ENCODE measurements around the gene TBC1D22B.

TBC1D22B gene

DNA sequence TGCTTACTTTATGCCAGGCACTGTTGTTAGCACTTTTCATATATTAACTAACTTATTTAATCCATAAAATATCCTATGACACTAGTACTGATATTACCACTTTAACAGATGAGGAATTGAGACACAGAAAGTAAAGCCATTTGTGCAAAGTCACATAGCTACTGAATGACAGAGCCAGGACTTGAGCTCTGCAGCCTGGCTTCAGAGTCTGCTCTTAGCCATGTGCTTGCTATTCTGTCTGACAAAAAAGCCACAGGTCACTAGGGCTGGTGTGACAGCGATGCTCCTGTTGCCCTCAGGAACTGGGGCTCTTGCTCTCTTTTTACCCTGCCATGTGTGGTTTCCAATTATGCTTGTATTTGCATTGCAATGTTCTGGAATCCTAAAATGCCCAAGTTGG, 51.5 kb downstream of the TBC1D22B start:
- TF ChIP-seq, protein P1, sequence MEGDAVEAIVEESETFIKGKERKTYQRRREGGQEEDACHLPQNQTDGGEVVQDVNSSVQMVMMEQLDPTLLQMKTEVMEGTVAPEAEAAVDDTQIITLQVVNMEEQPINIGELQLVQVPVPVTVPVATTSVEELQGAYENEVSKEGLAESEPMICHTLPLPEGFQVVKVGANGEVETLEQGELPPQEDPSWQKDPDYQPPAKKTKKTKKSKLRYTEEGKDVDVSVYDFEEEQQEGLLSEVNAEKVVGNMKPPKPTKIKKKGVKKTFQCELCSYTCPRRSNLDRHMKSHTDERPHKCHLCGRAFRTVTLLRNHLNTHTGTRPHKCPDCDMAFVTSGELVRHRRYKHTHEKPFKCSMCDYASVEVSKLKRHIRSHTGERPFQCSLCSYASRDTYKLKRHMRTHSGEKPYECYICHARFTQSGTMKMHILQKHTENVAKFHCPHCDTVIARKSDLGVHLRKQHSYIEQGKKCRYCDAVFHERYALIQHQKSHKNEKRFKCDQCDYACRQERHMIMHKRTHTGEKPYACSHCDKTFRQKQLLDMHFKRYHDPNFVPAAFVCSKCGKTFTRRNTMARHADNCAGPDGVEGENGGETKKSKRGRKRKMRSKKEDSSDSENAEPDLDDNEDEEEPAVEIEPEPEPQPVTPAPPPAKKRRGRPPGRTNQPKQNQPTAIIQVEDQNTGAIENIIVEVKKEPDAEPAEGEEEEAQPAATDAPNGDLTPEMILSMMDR (IDR thresholded peaks at IDR 0.05; ENCODE audit: poor library complexity, severe bottlenecking): no peak
- Histone ChIP-seq H3K27ac (ENCODE audit: poor library complexity, severe bottlenecking) (no peak overlapping the region), H3K27me3 (ENCODE audit: insufficient read depth, poor library complexity, severe bottlenecking) (no peaks in the 10 kb centered on the region), H3K9me3 (ENCODE audit: severe bottlenecking) (peaks cover 1% of the 10 kb centered on the region), H3K4me1 (ENCODE audit: insufficient read depth, poor library complexity, severe bottlenecking) (peaks cover 8% of the 10 kb centered on the region), H3K4me3 (ENCODE audit: severe bottlenecking) (no peak overlapping the region), H3K36me3 (ENCODE audit: low read depth) (peaks cover 17% of the 10 kb centered on the region)
- DNase-seq (ENCODE audit: low spot score): no peak
- ATAC-seq (ENCODE audit: low read depth): no peak

DNA sequence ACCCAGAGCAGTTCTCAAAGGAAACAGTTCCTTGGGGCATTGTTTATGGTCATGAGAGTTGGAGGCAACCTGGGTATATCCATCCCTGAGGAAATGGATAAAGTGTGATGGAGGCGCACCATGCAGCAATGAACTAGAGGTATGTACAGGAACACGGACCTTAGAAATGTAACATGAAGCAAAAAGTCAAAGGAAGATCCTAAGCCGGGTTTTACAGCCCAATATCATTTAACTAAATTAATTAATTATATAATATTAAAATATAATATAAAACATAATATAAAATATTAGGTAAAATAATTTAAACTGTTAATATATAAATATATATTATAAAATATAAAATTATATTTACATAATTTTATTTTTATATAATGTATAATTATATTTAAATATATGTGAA, 52.1 kb downstream of the TBC1D22B start:
- Histone ChIP-seq H3K9me3 (ENCODE audit: severe bottlenecking) (peaks cover 2% of the 10 kb centered on the region), H3K27me3 (ENCODE audit: insufficient read depth, poor library complexity, severe bottlenecking) (no peaks in the 10 kb centered on the region), H3K36me3 (ENCODE audit: low read depth) (peaks cover 23% of the 10 kb centered on the region), H3K27ac (ENCODE audit: poor library complexity, severe bottlenecking) (no peak overlapping the region), H3K4me1 (ENCODE audit: insufficient read depth, poor library complexity, severe bottlenecking) (peaks cover 8% of the 10 kb centered on the region), H3K4me3 (ENCODE audit: severe bottlenecking) (no peak overlapping the region)
- no peak for DNase-seq (ENCODE audit: low spot score)
- TF ChIP-seq, protein P1 (IDR thresholded peaks at IDR 0.05; ENCODE audit: poor library complexity, severe bottlenecking): no peak
- no peak for ATAC-seq (ENCODE audit: low read depth)

DNA sequence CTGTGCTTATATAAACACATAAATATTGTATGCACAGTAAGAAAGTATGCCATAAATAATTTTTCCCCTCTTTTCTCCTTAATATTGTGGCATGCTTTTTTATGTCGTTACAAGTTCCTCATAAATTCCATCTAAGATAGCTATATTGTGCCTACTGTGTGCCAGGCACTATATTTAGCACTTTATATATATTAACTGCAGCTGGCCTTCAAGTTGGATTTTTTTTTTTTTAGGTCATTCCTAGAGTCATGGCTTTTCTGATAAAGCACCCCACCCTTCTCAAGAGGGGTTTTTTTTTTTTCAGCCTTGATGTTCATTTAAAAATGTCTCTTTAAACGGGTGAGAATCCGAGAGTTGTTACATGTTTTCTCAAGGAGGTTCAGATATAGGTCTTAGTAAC, 53.4 kb downstream of the TBC1D22B start:
- TF ChIP-seq, protein P1 (IDR thresholded peaks at IDR 0.05; ENCODE audit: poor library complexity, severe bottlenecking): no peak
- Histone ChIP-seq H3K9me3 (ENCODE audit: severe bottlenecking) (peaks cover 2% of the 10 kb centered on the region), H3K27me3 (ENCODE audit: insufficient read depth, poor library complexity, severe bottlenecking) (no peaks in the 10 kb centered on the region), H3K27ac (ENCODE audit: poor library complexity, severe bottlenecking) (no peak overlapping the region), H3K4me1 (ENCODE audit: insufficient read depth, poor library complexity, severe bottlenecking) (peaks cover 4% of the 10 kb centered on the region), H3K36me3 (ENCODE audit: low read depth) (peaks cover 36% of the 10 kb centered on the region), H3K4me3 (ENCODE audit: severe bottlenecking) (no peak overlapping the region)
- no peak for DNase-seq (ENCODE audit: low spot score)
- ATAC-seq (ENCODE audit: low read depth): no peak

DNA sequence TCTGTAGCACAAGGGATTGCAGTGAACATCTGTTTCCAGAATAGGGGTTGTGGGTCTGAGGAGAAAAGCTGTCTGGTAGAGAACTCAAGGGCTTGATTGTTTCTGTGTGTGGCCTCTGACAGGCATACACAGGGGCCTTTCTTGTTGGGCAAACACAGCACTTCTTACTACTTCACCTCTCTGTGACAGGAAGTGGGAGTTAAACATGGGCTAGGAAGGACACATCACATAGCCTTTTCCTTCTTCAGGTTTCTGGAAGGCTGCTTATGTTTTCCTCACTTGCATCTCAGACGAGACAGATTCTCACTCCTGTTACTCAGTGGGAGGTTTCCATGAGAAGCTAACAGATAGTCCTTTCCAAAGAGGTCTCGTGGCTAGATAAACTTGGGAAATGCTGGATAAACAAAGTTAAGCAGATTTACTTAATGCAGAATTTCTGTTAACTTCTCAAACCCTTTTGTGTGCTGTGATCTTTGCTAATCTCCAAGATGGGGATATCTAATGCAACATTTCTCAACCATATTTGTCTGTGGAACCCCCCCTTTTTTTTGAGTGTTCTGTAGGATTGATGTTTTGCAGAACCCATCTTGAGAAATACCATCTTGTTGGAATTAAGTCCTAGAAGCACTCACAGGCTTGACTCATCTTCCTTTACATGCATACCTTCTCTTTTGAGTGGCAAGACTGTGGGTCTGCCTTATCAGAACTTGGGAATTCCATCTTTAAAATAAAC, 54.3 kb downstream of the TBC1D22B start:
- Histone ChIP-seq H3K4me1 (ENCODE audit: insufficient read depth, poor library complexity, severe bottlenecking) (no peaks in the 10 kb centered on the region), H3K27ac (ENCODE audit: poor library complexity, severe bottlenecking) (no peak overlapping the region), H3K36me3 (ENCODE audit: low read depth) (peaks cover 46% of the 10 kb centered on the region), H3K27me3 (ENCODE audit: insufficient read depth, poor library complexity, severe bottlenecking) (no peaks in the 10 kb centered on the region), H3K4me3 (ENCODE audit: severe bottlenecking) (no peak overlapping the region), H3K9me3 (ENCODE audit: severe bottlenecking) (peaks cover 2% of the 10 kb centered on the region)
- TF ChIP-seq, protein P1 (IDR thresholded peaks at IDR 0.05; ENCODE audit: poor library complexity, severe bottlenecking): no peak
- DNase-seq (ENCODE audit: low spot score) (no peak), ATAC-seq (ENCODE audit: low read depth) (no peak)
